Hematopoietic multipotent progenitor cell treated with erythropoietin and hydrocortisone succinate and interleukin-3 and kit ligand, for 4 days (in vitro differentiated cells): Measurements from ENCODE around the gene CEMP1.

Source experiments
- DNase-seq: peaks from one replicate; pipeline ENCODE4 v3.0.0-alpha.2; 2015

The CEMP1 gene

DNA sequence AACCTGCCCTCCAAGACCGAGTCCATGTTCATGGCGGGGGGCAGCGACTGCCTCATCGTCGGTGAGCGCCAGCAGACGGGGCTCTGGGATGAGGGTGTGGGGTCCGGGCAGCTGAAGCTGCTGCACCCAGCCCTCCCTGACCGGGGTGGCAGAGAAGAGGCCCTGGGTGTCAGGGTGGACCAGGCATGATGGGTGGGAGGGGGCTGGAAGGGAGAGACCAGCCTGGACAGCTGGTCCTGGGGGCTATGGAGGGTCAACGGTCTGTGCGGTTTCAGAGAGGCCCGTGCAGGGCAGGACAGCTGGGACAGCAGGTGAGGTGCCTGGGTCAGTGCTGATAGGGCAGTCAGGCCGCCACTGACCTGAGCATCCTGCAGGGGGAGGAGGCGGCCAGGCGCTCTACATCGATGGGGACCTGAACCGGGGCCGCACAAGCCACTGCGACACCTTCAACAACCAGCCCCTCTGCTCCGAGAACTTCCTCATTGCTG, 30.7 kb downstream of the CEMP1 start:
- no peak for DNase-seq

DNA sequence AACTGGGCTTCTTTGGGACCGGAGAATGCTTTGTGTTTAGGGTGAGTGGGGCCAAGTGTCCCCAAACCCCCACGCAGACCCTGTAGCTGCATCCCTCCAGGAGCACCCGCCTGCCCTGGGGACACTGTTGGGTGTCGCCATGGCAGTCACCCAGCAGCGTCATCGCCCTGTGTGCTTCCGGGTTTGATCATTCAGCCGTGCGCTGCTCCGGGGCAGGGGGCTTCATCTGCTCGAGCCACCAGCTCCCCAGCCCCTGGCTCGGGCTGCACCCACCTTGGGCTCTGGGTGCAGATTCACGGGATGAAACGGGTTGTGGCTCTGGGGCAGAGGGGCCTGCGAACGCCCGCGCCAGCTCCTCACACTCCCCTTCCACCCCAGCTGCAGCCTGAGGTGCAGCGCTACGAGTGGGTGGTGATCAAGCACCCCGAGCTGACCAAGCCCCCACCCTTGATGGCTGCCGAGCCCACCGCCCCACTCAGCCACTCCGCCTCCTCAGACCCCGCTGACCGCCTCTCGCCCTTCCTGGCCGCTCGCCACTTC, 31.2 kb downstream of the CEMP1 start:
- DNase-seq, result no peak

DNA sequence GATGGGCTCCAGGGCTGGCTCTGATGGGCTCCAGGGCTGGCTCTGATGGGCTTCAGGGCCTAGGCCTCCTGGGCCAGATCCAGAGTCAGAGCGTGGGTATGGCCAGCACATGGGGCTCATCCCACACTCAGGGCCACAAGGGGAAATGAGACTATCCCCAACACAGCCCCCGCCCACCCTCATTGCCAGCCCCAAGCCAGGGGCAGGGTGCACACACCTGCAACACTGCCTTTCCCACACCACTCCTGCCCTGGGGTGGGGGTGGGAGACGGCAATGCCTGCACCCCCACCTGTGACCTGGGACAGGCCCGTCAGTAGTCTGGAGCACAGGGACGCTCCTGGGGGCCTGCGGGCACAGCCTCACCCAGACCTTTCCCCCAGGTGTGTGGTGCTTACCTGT, 31.8 kb downstream of the CEMP1 start:
- no peak for DNase-seq

DNA sequence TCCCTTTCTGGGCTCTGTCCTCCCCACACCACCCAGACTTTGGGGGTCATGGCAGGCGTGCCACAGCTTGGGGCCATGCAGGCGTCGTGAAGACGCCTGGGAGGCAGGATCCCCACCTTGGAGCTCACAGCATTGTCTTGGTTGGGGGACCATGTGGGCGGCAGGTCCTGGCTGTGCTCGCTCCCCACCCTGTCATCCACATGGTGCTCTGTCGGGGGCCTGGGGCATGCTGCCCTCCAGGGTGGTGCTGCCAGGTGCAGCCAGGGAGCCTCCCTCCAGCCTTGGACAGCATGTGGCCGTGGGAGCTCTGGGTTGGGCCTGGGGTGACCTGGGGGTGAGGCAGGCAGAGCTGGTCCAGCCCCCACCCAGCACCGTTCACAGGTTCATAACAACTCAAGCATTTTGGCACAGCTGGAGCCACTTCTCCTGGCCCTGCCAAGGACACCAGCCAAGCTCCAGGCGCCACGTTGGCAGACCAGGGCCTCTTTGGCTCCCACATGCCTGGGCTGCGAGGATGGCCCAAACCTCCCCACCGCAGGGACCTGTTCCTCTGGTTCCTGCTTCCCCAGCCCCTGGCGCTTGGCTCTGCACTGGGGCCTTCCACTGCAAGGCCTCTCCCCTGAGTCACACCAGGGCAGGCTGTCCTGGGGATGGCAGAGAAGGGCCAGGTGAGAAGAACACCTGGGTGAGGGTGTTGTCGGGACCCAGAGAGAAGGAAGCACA, 32.5 kb downstream of the CEMP1 start:
- no peak for DNase-seq

DNA sequence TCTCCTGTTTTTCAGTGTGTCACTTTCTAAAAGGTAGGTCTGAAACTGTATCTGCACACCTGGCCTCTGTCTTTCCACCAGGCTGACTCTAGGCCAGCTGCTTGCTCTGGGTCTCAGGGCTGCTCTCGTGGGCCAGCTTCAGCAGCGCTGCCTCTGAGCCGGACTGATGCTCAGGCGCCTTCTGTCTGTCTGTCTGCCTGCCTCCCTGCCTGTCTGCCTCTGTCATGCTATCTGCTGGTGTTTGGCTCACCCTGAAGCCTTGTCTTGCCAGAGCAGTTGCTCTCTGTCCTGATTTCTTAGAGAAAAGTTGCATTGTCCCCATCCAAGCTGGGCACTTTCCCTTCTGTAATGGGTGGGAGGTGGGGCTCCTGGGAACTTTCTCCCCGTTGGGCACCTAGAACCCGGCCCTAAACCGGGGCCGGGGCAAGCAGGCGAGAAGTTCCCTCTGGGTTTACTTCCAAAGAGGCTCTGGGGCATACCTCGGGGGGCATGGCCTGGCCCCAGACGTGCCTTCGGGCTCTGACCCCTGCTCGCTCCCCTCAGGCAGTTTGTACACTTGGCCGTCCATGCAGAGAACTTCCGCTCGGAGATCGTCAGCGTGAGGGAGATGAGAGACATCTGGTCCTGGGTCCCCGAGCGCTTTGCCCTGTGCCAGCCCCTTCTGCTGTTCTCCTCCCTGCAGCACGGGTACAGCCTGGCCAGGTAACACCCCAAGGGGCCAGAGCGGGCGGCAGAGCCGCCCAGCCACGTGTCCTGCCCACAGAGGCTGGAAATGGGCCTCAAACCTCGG, 33.3 kb downstream of the CEMP1 start:
- no peak for DNase-seq

DNA sequence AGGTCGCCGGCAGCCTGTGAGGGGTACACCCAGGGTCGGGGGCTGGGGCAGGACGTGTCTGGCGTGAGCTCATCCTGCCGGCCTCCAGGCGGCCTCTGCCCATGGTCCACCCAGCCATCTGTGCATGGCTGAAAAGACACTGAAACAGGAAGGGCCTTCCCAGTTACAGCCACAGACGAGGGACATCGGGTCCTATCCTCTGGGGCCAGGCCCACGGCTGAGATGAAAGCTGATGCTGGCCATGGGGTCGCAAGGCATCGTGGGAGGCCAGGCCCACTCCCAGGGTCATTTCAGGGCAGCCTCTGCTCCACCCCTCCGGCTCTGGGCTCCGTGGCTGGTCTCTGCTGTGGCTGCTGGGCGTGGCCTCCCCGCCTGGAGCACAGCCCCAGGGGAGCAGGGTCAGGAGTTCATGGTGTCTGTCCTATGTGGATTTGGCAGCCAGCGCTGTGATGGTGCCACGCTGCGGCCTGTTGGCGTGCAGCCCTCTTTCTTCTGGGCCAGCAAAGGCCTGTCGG, 34.0 kb downstream of the CEMP1 start:
- no peak for DNase-seq

DNA sequence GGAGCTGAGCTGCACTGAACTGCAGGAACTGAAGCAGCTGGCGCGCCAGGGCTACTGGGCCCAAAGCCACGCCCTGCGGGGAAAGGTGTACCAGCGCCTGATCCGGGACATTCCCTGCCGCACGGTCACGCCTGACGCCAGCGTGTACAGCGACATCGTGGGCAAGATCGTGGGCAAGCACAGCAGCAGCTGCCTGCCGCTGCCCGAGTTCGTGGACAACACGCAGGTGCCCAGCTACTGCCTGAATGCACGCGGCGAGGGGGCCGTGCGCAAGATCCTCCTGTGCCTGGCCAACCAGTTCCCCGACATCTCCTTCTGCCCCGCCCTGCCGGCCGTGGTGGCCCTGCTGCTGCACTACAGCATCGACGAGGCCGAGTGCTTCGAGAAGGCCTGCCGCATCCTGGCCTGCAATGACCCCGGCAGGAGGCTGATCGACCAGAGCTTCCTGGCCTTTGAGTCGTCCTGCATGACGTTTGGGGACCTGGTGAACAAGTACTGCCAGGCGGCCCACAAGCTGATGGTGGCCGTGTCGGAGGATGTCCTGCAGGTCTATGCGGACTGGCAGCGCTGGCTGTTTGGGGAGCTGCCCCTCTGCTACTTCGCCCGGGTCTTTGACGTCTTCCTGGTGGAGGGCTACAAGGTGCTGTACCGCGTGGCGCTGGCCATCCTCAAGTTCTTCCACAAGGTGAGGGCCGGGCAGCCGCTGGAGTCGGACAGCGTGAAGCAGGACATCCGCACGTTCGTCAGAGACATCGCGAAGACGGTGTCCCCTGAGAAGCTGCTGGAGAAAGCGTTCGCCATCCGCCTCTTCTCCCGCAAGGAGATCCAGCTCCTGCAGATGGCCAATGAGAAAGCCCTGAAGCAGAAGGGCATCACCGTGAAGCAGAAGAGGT, 34.7 kb downstream of the CEMP1 start:
- no peak for DNase-seq

DNA sequence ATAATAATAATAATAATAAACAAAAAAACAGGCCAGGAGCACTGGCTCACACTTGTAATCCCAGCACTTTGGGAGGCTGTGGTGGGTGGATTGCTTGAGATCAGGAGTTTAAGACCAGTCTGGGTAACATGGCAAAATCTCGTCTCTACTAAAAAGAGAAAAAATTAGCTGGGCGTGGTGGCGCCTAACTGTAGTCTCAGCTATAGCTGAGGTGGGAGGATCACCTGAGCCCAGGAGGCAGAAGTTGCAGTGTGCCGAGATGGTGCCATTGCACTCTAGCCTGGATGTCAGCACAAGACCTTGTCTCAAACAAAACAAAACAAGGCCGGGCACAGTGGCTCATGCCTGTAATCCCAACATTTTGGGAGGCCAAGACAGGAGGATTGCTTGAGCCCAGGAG, 36.2 kb downstream of the CEMP1 start:
- DNase-seq, result no peak

DNA sequence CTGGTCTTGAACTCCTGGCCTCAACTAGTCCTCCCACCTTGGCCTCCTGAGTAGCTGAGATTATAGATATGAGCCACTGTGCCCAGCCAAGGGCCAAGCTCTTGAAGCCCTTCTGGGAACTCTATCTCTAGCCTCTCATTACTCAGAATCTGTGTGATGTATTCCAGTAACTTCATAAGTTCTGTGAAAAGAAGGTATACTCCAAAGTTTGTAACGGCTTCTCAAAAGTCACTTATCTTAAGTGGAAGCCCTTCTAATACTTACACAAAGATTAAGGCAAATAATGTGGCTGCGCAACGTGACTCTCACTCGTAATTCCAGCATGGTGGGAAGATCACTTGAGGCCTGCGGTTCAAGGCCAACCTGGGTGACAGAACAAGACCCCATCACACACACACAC, 36.6 kb downstream of the CEMP1 start:
- no peak for DNase-seq

DNA sequence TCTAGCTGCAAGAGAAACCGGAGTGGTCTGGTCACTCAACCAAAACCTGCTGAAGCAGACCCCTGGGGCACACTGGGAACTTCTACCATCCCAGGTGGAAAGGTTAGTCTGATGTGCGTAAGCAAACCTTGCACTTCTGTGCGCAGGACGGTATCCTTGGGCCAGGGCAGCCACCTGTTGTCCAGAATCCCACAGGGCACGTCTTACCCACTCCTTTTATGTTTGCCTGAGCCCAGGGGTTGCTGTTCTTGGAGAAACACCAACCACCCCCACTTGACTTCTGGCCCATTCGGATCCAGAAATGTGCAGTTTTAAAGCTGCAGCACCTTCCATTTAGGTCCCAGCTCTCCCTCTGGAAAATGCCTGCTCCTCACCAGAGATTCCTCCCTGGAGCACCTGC, 37.6 kb downstream of the CEMP1 start:
- no peak for DNase-seq

DNA sequence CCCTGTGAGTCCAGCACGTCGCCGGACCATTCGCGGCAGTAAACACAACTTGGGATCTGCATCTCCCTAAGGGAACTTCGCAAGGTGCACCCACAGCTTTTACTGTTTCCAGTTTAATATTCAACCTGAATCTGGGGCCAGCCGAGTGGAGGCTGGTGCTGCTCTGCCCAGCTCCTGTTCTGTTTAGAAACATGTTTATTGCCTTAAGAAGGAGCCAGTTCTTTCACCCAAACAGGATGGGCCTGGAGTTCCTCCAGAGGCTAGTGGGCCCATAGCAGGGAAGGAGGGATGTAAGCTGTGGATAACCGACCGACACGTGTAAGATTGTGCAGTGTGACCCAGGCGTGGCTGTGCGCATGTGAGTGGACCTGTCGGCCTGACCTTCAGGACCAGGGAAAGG, 38.9 kb downstream of the CEMP1 start:
- DNase-seq, result no peak

DNA sequence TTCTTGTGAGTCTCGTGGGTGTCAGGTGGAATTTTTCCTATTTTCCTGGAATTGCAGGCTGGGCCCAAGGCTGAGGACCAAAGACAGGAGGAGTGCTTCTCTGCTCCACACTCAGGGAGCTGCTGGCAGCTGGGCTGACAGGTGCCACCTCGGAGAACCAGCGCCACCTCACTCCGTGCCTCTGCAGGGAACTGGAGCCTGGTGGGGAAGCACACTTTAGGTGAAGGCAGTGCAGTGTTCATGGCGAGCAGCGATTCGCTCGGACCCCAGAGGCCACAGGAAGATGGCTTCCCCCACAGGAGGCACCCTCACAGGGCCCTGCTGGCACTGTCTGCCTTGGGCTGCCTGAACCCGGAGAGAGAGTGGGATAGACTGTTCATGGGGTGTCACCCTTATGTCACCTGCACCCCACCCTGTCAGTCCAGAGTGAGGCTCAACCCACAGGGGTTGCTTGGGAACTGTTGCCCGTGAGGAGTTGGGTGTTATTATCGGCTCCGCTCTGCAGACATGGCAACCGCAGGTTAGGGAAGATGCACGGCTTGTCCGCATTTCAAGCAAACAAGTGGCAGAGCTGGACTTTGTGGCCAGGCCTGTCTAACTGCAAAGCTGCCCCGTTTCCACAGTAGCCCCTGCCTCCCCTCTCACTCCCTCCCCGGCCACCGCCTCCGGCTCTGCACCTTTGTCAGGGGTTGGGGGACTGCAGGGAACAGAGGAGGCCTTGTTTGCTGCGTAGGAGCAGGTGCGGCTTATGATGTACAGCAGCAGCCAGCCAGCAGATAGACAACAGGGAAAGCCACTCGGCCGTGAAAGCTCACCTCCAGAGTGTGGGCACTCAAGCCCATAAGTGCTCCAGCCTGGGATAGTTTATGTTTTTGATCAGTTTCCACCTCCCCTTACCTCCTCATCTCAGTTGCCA, 40.8 kb downstream of the CEMP1 start:
- no peak for DNase-seq

DNA sequence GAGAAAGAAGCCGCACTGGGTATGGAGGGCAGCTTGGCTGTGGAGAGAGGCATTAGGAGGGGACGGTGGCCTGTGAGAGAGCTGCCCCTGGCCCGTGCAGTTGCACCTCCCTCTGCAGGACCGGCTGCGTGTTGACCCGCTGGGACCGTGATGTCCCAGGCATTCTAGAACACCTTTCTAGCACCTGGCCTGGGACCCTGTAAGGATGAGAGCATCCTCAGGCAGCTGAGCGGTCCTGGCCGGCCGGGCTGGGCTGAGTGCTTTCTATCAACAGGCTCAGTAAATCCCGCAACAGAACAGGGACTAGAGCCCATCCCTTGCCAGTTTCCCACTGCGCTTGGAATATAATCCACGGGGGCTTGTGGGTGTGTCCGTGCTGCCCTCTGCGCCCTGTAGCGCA, 41.6 kb downstream of the CEMP1 start:
- no peak for DNase-seq

DNA sequence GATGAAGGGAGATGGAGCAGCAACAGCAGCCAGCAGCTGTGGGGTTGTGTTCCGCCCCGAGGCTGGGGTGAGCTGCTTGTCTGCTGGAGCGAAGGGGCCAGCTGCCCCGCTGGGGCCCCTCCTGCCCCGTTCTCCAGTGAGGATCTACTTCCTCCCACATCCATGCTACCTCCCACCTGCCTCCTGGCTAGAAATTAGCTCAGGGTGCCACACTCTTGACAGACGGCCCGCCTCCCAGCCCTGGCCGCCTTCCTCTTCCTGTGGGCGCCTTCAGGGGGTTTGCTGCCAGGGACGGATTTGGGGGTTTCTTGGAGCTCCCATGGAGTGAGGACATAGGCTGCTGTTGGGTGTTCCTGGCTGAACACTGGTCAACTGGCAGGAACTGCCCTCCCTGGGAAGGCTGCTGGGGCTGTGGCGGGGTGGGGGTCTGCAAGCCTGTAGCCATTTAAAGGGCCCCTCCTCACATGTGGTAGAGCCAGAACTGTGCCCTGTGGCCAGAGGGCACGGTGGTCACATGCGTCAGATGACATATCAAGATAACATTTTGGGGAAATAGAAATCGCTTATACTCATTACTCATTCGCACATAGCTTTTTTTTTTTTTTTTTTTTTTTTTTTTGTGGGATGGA, 43.2 kb downstream of the CEMP1 start:
- DNase-seq, result peak; percentile 90

DNA sequence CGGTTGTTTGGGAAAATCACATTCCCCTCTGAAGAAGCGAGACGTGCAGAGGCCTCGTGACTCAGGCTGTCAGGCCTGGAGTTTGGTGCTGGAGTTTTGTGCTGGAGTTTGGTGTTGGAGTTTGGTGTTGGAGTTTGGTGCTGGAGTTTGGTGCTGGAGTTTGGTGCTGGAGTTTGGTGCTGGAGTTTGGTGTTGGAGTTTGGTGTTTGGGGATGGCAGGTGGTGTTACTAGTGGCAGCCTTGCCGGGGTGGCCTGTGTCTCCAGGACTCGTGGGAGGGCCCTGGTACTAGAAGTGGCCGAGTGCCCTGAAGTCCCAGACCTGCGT, 43.7 kb downstream of the CEMP1 start:
- DNase-seq, result no peak

DNA sequence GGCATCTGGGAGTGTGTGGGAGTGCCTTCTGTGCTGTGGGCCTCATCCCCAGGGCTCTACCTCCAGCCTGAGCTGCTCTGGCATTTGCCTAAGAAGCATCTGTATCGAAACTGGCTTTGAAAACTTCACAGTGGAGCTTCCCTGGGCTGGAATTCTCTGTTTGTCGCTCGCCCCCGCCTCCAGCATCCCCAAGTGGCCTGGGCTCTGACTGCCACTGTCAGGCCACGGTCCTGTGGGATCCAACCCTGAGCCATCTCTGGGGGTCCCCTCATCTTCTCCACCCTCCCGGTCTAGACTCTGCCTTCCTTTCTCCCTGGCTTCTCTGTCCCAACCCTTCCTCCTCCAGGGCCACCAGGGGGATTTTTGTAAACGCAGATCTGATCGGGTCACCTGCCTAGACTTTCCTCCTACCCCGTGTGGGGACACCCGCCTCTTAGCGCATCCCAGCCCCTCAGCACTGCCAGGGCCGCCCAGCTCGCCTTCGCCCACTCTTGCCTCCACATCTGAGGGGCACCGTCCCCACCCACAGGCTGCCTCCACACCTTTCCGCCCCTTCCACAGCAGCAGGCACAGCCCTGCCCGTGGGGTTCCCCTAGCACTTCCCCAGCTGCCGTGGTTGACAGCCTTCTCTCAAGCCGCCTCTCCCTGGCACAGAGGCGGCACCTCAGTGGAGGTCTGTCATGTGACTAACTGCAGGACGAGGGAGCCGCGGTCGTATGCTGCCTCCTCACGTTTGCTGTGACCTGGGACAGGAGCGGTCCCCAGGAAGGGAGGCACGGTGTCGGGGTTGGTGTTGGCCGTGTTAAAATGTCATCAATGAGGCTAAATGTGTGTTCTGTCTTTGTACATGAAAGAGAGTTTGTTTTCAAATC, 44.3 kb downstream of the CEMP1 start:
- peak; percentile 90 for DNase-seq

DNA sequence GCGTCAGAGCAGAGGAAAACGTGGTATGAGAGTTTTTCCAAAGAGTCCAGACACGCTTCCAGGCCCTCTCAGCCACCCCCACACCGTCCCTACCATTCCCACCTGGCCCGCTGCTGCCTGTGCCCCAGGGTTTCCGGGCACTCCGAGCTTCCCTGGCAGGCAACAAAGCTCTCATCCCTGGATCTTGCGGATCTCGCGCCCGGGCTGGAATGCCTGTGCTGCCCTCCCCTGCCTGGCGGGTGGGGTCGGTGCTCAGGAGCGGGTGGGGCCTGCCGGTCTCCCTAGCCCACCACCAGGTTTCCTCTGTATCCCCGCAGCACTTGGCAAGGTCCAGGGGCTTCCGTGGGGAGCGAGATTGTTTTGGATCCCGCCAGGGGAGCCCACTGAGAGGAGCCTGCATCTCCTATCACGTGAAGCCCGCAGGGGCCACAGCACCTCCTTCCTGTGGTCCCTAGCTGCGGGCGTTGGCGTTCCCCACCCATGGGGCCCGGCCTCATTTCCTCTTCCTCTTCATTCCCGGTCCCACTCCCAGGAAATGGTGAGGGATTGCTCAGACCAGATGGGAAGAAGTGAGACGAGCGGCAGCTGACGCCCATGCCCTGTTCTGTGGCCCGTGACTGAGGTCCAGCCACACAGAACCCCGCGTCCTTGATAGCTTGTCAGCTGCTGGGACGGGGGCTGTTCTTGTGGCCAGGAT, 45.2 kb downstream of the CEMP1 start:
- no peak for DNase-seq

DNA sequence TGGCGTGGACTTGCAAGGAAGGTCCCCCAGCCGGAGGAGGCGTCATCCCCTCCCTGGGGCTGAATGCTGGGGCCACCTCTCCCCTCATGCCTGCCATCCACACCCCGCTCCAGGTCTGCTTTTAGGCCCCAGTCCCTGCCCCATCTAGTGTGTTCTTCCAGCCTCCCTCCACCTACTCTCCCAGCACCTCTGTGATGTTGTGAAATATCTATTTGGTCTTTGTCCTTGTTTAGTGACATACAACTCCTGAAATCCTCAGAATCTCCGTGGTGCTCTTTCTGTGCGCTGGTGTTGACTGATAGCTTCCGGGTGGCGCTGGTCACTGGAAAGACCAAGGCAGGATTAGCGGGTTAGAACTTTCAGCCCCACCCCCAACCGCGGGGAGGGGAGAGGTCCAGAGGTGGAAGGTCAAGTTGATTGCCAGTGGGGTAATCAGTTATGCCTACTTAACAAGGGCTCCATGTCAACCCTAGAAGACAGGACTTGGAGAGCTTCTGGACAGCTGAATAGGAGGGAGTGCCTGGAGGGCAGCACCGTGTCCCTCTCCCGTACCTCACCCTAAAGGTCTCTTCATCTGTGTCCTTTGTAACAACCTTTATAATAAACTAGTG, 46.2 kb downstream of the CEMP1 start:
- DNase-seq, result no peak
